GM19324 (cell line): ENCODE data around the gene KREMEN1.
"Not testable (repeated sequence)": the region's sequence is repeated elsewhere in the genome, so short reads cannot be mapped to it uniquely, and the experiment has no call there.

Experiments
- ATAC-seq: cut with Tn5 transposase; IDR thresholded peaks from one replicate; pipeline ENCODE4 v1.9.1; 2021; ENCODE audit warnings: mild to moderate bottlenecking, moderate library complexity; ENCODE audit not compliant: unreplicated experiment, low FRiP score

KREMEN1 gene

DNA sequence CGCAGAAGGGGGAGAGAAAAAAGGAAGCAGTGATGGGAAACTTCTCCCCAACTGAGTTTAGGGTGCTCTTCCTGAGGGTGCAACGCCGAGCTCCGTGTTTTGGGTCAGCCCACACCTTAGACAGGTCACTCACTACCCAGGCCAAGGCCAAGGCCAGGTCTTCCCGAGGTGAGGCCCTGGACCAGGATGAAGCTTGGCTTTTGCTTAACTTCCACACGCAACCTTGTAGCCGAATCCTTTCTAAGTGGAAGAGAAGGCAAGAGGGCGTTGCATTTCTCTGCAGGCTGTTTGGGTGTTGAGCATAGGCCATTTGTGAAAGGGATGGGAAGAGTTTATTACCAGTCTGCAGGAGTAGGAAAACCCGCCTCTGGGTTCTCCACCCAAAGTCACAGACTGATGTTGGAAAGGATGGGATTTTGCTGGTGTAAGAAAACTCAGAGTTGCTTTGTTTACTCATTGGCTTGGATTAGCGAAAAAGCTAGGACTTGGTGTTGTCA is 1.5 kb downstream of the KREMEN1 start:
- no peak for ATAC-seq

DNA sequence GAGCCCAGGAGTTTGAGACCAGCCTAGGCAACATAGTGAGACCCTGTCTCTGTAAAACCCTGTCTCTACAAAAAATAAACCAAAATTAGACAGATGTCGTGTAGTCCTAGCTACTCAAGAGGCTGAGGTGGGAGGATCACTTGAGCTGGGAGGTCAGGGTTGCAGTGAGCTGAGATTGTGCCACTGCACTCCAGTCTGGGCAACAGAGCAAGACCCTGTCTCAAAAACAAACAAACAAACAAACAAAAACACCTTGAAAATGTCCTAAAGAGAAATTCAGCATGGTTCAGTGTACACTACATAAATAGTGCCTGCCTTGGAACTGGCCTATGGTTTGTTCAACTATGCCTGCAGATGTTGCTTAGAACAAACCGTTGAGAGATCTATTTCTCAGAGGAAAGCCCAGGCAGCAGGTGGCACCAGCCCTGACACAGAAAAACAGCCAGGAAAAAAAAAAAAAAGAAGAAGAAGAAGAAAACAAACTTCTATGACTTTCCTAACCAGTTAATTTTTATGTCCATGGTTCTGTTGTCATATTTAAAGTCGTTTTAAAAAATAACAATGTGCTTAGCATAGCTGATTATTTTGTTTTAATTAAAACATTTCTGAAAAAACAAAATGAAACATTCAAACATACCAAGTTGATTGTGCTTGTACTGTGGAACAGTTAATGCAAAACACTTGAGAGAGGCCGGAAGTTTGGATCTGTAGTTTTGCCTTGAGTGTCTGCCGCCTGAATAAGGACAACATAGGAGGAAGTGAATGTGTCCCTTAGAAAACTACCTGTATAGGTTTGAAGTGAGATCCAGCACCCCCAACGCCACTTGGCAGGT is 5.4 kb downstream of the KREMEN1 start:
- no peak for ATAC-seq

DNA sequence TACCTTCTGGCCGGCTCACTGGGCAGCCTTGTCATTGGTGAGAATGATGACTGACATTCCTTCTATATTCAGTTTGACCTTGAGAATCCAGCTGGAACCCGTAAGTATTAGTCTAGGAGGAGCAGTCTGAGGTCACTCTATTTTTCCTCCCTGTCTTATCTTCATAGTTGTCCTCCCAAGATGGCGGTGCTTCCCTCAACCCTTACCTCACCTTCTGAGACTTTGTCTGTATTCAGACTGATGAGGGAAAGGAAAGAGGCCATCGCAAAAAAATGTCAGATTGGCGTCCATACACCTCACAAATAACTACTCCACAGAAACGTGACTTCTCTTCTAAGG is 6.0 kb downstream of the KREMEN1 start:
- ATAC-seq = no peak

DNA sequence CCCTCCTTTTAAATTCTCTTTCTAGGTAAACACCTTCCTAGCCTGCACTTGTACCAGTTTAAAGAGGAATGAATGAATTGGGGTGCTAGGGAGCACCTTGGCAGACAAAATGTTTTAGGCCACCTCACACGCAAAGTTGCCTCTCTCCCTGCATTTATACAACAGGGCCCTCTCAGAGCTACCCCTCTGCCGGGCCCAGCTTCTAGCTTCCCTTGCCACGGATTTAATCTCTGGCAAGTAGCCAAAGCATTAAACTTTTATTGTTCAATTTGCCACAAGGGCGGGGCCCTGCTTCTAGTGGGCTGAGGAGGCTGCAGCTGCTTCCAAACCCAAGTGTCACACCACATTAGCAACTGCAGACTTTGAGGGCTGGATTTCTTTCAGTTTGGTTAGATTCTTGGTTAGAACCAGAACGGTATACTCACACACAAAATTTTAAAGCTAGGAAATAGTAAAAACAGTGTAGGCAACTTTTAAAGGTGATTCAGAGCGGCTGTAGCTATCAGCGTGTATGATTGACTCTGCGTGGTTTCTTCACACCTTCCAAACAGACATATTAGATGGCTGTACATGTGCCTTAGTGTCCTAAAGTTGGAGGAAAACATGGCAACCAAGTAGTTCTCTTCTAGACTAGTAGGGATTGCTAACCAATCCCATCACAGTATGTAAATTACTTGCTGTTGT is 6.5 kb downstream of the KREMEN1 start:
- ATAC-seq = no peak

DNA sequence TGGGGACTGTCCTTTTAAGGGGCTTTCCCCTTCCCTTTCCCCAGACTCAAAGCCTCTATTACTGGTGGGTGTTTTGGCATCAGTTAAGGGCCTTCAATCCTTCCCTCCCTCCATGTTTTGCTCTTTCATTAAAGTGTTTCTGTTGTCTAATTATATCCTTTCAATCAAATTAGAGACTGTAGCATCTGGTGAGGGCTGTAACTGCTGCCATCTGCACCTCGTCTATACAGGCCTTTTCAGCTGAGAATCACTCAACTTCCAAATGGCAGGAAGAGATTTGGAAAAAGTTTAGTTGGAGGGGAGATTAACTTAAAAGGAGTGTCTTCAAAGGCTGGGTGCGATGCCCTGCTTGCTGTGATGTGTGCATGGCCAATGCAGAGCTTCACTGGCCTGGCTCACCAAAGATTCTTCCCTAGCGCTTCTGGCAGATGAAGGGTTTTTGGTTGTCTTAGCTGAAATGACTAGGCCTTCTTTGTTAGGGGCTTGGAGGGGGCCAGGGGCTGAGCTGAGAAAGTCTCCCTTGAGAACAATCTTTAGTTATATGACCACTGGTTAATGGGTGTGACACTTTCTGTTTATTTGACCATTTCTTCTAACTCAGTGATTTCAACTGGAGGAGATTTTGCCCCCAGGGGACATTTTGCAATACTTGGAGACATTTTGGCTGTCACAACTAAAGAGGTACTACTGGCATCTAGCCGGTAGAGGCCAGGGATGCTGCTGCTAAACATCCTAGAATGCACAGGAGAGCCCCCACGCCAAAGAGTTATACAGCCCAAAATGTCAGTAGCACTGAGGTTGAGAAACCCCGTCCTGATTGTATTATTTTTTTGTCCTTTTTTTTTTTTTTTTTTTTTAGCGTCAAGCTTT is 7.5 kb downstream of the KREMEN1 start:
- no peak for ATAC-seq

DNA sequence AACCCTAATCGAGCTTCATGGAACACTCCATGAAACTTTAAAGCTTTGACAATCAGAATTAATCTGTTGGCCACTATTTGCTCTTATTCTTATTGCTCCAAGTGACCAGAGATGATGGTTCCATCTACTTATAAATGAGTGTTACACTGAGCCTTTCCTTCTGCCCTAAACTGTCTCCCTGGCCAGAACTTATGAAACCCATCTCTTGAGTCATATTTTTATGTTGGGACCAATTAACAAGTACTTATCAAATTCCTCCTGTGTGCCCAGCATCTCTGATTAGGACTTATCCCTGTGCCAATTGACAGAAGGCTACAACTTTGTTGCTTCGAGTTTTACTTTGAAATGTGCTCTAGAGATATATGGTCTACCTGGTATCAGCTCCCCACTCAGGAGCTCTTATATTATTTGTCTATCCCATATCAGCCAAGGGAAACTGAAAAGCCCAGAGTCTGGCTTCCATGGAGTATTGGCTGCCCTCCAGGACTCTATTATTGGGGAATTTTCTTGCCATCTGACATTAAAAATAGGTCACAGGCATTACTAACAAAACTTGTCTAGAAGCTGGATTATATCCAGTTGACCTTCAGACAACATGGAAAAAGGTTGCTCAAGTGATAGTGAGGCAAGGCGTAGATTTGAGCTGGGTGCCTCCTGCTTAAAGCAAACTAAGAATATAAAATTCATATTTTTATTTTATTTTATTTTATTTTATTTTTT is 8.8 kb downstream of the KREMEN1 start:
- no peak for ATAC-seq

DNA sequence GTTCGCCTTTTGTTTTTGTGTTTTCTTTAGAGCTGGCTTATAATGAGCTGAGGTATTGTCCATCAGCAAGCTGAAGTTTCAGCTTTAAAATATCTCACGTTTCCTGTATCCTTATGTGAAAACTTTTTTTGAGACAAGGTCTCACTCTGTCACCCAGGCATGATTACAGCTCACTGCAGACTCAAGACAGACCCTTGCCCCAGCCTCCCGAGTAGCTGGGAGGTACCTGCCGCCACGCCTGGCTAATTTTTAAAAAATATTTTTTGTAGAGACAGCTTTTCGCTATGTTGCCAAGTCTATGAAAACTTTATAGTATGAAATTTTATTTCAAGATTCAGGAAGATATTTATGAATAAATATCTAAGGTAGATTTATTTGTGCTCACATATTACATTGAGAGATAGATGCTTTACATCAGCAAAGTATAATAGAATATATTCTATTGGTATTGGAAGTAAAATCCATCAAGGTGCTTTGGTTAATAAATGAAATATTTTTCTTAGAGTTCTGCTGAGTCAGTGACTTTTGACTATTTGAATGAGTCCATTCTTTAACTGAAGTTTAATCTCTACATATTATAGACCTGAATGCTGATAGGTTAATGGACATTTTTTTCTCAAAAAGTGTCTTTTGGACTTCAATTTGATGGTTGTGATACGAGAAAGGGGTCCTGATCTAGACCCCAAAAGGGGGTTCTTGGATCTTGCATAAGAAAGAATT is 10.2 kb downstream of the KREMEN1 start:
- no peak for ATAC-seq

DNA sequence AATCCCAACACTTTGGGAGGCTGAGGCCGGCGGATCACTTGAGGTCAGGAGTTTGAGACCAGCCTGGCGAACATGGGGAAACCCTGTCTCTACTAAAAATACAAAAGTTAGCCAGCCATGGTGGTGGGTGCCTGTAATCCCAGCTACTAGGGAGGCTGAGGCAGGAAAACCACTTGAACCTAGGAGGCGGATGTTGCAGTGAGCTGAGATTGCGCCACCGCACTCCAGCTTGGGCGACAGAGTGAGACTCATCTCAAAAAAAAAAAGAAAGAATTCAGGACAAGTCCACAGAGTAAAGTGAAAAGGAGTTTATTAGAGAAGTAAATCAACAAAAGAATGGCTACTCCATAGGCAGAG is 10.7 kb downstream of the KREMEN1 start:
- not testable (repeated sequence) for ATAC-seq

DNA sequence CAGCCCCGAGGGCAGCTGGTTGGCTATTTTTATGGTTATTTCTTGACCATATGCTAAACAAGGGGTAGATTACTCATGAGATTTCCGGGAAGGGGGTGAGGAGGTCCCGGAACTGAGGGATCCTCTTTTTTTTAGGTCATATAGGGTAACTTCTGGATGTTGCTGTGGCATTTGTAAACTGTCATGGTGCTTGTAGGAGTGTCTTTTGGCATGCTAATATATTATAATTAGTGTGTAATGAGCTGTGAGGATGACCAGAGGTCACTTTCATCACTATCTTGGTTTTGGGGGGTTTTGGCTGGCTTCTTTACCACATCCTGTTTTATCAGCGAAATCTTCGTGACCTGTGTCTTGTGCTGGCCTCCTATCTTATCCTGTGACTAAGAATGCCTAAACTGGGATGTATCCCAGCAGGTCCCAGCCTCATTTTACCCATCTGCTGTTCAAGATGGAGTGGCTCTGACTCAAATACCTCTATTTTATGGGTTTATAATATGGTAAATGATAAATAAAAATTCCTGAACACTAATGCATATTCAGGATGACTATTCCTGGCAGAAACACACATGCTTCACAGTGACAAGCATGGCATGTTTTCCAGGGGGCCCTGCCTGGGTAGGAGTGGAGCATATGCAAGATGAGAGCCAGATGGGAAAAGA is 11.2 kb downstream of the KREMEN1 start:
- ATAC-seq = no peak

DNA sequence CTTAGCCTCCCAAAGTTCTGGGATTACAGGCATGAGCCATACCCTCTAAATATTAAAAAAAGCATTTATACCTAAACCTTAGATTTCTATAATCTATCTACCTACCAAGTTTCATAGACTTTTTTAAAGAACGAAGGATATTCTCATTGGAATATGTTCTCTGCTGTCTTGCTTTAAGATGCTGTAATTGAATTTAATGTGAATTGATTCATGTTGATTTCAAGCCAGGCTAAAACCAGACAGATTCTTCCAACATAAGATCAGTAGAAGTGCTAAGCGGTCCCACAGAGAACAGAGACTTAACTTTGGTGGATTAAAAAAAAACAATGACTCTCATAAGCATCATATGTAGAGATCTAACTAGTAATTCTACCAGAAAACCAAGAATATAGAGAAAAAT is 14.2 kb downstream of the KREMEN1 start:
- no peak for ATAC-seq

DNA sequence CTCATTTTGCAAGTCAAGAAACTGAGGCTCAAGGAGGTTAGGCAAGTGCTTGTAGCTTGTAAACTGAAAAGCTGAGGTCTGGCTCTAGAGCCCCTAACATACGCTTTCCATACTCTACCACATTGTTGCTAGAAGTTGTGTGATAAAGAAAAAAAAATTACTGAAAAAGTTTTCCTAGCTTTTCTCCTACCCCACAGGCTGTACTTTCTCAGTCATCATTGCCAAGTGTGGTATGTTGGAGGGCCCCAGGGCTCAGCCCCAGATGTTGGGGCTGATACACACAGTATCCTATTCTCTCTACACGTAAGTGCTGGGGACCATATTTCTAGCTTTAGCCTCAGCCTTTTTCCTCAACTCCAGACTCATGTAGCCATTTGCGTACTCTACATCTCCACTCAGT is 16.0 kb downstream of the KREMEN1 start:
- ATAC-seq = no peak

DNA sequence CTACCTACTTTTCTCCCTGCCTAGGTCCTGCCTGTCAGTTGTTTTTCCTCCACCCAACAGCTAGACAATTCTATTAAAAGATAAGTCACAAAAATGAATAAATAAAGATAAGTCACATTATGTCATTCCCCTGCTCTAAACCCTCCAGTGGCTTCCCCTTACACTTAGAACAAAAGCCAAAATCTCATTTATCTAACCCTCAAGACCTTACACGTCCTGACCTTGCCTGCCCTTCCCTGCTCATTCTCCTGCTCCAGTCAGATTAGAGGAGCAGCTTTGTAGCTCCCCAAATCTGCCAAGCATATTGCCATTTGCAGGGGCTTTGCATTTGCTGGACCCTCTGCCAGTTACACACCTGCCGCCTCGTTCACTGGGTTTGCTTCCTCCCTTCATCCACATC is 16.7 kb downstream of the KREMEN1 start:
- no peak for ATAC-seq

DNA sequence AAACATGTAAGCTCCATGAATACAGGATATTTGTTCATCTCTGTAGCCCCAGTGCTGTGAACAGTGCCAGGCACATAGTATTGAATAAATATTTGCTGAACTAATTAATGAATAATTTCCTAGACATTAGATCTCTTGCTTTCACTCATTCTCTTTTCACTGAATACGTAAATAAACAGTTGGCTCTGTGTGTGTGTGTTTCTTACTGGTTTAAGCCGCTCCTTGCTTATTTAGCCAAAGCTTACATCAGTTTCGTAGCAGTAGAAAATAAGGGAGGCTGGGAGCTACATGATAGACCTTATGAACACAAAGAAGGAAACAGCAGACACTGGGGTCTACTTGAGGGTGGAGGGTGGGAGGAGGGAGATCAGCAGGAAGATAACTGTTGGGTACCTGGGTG is 17.2 kb downstream of the KREMEN1 start:
- ATAC-seq = no peak

DNA sequence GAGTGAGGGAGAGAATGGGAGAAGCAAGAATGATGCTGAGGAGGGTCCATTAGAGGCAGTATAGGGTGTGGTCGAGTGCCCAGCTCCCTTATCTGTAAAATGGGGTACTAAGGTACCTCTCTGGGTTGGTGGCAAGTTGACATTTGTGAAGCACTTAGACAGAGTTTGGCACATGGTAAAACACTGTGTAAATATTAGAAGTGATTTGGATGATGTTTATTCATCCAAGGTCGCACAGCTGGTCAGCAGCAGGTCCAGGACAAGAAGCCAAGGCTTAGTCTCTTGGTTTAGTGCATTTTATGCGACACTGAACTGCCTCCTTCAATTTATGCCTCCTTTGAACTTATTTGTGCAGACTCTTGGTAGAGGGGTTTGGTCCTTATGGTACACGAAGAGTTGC is 19.4 kb downstream of the KREMEN1 start:
- ATAC-seq = no peak

DNA sequence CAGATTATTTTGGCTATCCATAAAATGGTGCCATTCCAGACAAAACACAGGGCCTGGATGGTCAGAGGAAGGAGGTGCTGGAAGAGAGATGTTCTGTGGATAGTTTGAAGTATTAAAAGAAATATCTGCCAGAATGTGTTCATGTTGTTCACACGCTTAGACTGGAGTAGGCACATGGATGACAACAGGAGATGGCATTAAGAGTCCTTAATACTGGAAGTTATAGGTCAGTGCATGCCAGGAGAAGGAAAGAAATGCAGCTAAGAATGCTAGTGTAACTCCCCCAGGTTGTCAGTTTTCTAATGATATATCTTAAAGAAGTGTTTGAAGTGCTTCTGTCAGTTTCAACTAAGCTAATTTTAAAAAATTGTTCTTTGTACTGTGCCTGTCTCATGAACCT is 20.2 kb downstream of the KREMEN1 start:
- no peak for ATAC-seq

DNA sequence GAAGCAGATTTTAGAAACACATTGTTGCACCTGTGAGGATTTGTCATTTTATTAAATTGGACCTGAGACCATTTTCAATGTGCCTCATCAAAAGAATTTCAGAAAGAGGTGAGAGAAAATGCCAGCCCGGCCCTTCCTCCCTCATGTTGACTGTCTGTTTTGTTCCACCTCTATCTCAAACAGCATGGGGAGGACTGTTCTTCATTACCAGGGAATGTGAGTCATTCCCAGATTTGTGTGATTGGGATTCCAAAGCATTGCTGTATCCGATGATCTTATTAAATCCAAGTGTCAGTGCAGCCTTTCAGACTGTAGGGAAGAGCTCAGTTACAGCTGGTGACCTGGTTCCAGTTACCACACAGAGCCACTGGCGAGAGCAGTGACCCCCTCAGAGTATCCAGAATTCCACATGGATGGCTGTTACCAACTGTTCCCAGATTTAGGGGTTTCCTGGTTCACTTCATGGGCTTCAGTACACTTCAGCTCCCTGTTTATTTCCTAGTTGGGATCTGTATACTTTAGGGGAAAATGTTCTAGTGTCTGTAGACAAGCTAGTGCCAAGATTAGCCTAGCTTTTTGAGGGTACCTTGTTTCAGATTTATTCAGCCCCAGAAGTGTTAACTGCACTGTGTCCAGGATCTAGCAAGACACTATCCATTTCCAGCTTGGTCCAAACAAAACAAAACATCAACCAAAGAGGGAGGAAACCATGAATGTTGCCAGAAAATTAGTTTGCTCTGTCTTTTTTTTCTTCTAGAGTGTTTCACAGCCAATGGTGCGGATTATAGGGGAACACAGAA is 20.9 kb downstream of the KREMEN1 start:
- no peak for ATAC-seq

DNA sequence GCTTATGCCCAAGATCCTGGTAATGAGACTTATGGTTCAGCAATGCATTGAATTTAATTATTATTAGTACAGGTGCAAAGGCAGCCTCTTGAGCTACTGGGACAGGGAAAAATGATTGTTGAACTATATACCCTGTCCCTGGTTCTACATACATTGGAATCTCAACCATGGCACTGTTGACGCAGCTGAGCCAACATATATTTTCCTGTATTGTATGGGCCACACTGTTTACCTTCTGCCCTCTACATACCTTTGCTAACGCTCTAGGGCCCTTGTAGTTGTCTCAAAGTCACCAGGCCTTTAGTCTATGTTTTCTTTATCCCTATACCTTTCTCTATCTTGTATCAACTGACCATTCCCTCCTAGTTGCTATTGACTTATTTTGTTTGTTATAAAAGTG is 22.6 kb downstream of the KREMEN1 start:
- no peak for ATAC-seq
